Ovary (tissue), 9 donors: ENCODE data around the gene MYO5B. TPM values are rescaled to one million over a fixed set of nuclear protein-coding genes. Genes with fewer than 3 reads are reported as not detected.

Experiments
- DNase-seq, 5 donors: peaks; one replicate each; pipeline ENCODE4 v3.0.0-alpha.2; 2019 to 2020
- H3K27ac ChIP-seq, 2 donors: fragments of 200-600 bp; one replicate each; pipeline versions ENCODE4 v1.5.1 to v1.8.0; 2019 to 2022
- H3K27me3 ChIP-seq: fragments of 200-600 bp; one replicate; pipeline ENCODE4 v1.8.0; 2022
- H3K36me3 ChIP-seq: fragments of 200-600 bp; sonication (generic); one replicate; pipeline ENCODE4 v1.5.1; 2019
- H3K4me1 ChIP-seq: one replicate; pipeline ENCODE4 v1.8.1; 2013; ENCODE audit warnings: mild to moderate bottlenecking, moderate library complexity; ENCODE audit not compliant: insufficient read depth
- H3K4me3 ChIP-seq: fragments of 200-600 bp; sonication (generic); one replicate; pipeline ENCODE4 v1.5.1; 2017
- H3K9me3 ChIP-seq, 2 donors: fragments of 200-600 bp in 1 of 2; sonication (generic) in 1 of 2; one replicate each; pipeline versions ENCODE4 v1.5.1 to v1.8.1; 2013 to 2019; ENCODE audit warnings: mild to moderate bottlenecking in 1 of 2, moderate library complexity in 1 of 2
- EP300 ChIP-seq: sonication (generic); formaldehyde crosslinking; IDR thresholded peaks from one replicate; pipeline ENCODE4 v1.6.1; 2017; ENCODE audit warnings: antibody characterized with exemption
- POLR2A ChIP-seq: fragments of 450-650 bp; IDR thresholded peaks from one replicate; pipeline ENCODE4 v1.6.1; 2017; ENCODE audit warnings: antibody characterized with exemption, mild to moderate bottlenecking, moderate library complexity
- WGBS, 3 donors: extraction: QIAGEN DNeasy Blood & Tissue Kit in 1 of 3; methylation state at CpG; one replicate each; pipeline versions ENCODE4 v1.1.5 to v1.1.7; 2013 to 2017; 5-methylcytosine and 5-hydroxymethylcytosine counted together
- intact Hi-C, 4 donors: fragments of 100-400 bp; cut with DNase I; formaldehyde crosslinking; loops; one replicate each; pipeline versions ENCODE4 v1.11.0 to v1.15.1; 2022 to 2023
- polyA plus RNA-seq, 2 donors: library from polyadenylated mRNA; stranded (reverse); fragments of 200-250 nt in 1 of 2; fragments of 350-450 nt in 1 of 2; fragmentation: Illumina TruSeq in 1 of 2; extraction: RNeasy Lipid Tissue Mini Kit (QIAGEN cat#74804) in 1 of 2; gene quantifications; one replicate each; pipeline ENCODE4 v1.2.3, GENCODE V29; 2013 to 2014
- total RNA-seq, 7 donors: library from RNA; depleted of rRNA in 2 of 7; stranded (reverse); fragments of >200 nt in 2 of 7; fragmentation: NEBNext Ultra II Directional in 3 of 7; extraction: Animal tissue kit (Norgen Biotek cat#: 25700) in 3 of 7; gene quantifications; one replicate each; pipeline versions ENCODE4 v1.1.0 to v1.2.4, GENCODE V29; 2016 to 2023
- TF ChIP-seq, protein P1 (sequence below), 3 donors: fragments of 450-650 bp in 2 of 3; fragments of 200-600 bp in 1 of 3; IDR thresholded peaks; one replicate each; pipeline versions ENCODE4 v1.5.1 to v1.8.0; 2016 to 2022; ENCODE audit warnings: antibody characterized with exemption in 3 of 3, mild to moderate bottlenecking in 1 of 3
- donor health status: DM: no; HTN: no; CAD: no; lungs with moderate emphysema.
- donor health status: DM: no; HTN: no; CAD: no.
- donor health status: Bipolar disorder and iron deficiency.
- donor health status: DM: yes; HTN: yes; CAD: no.
- donor health status: DM: no; HTN: no; CAD: no.
- donor health status: DM: yes; HTN: yes; CAD: no.

The MYO5B gene
- total and polyA plus RNA-seq, 9 donors, result 0.25 to 25.5 (median 1.5) TPM

DNA sequence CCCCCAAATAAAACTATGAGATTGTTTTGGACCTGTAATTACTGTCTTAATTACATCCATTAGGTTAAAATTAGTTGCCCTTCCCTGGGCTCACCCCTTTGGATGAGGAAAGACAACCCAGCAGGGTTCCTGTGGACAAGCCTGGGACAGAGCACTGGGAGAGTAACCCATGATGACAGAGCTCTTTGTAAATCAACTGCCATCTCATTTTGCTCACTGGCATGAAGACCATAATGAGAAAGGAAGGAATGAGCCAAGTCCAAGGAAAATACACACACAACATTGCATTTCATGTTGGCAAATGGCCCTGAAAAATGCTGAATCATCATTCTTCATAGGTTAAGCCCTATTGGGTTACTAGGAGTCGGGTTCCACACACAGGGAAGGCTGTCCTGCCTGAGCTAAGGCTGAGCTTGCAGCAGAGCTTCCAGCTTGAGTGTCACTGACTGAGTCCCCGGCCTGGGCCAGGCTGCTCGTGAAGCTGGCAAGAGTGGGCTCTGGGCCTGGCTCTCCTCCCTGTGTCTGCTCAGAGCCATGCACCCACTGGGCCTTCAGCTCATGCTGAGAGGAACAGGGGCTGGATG lies 287.5 kb downstream of the MYO5B start:
- intact Hi-C loops, result no loop called here
- H3K27me3 ChIP-seq, result no peaks in the 10 kb centered on the region
- H3K9me3 ChIP-seq, result no peaks in the 10 kb centered on the region
- no peaks in the 10 kb centered on the region for H3K4me1 ChIP-seq
- H3K4me3 ChIP-seq, result no peak overlapping the region
- WGBS, 3 donors, result 52 to 71% (median 63%) methylated on average over 3 of the region's 3 CpGs
- H3K36me3 ChIP-seq, result no peaks in the 10 kb centered on the region
- DNase-seq, result no peak
- TF ChIP-seq POLR2A (no peak), EP300 (no peak)
- TF ChIP-seq, protein P1, sequence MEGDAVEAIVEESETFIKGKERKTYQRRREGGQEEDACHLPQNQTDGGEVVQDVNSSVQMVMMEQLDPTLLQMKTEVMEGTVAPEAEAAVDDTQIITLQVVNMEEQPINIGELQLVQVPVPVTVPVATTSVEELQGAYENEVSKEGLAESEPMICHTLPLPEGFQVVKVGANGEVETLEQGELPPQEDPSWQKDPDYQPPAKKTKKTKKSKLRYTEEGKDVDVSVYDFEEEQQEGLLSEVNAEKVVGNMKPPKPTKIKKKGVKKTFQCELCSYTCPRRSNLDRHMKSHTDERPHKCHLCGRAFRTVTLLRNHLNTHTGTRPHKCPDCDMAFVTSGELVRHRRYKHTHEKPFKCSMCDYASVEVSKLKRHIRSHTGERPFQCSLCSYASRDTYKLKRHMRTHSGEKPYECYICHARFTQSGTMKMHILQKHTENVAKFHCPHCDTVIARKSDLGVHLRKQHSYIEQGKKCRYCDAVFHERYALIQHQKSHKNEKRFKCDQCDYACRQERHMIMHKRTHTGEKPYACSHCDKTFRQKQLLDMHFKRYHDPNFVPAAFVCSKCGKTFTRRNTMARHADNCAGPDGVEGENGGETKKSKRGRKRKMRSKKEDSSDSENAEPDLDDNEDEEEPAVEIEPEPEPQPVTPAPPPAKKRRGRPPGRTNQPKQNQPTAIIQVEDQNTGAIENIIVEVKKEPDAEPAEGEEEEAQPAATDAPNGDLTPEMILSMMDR (IDR thresholded peaks at IDR 0.05), result no peak
- no peak overlapping the region for H3K27ac ChIP-seq

- WGBS, 3 donors, result 19 to 26% (median 20%) methylated on average over 5 of the region's 5 CpGs
- TF ChIP-seq, protein P1 (IDR thresholded peaks at IDR 0.05), result no peak
- Histone ChIP-seq H3K4me1 (no peaks in the 10 kb centered on the region), H3K27ac (no peak overlapping the region), H3K4me3 (no peak overlapping the region), H3K27me3 (no peaks in the 10 kb centered on the region), H3K36me3 (no peaks in the 10 kb centered on the region), H3K9me3 (no peaks in the 10 kb centered on the region)
- intact Hi-C loops, result no loop called here
- DNase-seq, result no peak
Observed at GRCh38 chr18:49905771-49906170, 289.2 kb downstream of the MYO5B start.

DNA sequence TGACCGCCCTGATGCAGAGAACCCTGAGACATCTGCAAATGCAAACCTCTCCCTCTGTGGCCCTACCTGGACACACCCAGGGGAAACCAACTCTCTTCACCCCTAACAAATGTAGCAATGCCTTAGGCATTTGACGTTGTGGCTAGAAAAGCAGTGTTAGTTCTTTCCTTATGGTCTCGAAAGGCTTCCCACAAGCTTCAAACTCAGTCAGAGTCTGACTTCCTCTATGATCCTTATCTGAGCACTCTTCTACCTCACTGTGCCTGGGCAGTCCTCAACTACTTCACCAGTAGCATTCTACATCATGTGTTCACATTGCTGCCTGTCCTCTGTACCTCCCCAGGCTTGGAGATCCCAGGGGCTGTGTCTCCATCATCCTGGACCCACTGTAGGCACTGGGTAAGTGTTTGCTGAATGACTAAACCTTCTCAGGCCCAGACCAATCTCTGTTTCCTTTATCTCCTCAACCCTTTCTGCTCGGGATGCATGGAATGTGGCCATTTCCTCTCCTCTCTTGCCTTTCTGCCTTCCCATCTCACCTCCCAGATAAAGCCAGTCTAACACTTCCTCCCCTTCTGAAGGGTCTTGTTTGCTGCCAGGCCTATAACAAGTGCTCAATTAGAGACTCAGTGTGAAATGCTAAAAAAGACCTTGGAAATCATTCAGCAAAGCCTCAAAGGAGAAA lies 289.9 kb downstream of the MYO5B start:
- H3K9me3 ChIP-seq, result no peaks in the 10 kb centered on the region
- H3K27me3 ChIP-seq, result no peaks in the 10 kb centered on the region
- no peak for DNase-seq
- no peak overlapping the region for H3K4me3 ChIP-seq
- TF ChIP-seq POLR2A (no peak), EP300 (no peak)
- TF ChIP-seq, protein P1 (IDR thresholded peaks at IDR 0.05), result no peak
- WGBS, 3 donors, result 60 to 63% (median 60%) methylated on average over 4 of the region's 4 CpGs
- intact Hi-C loops, result no loop called here
- no peak overlapping the region for H3K27ac ChIP-seq
- no peaks in the 10 kb centered on the region for H3K36me3 ChIP-seq
- no peaks in the 10 kb centered on the region for H3K4me1 ChIP-seq

DNA sequence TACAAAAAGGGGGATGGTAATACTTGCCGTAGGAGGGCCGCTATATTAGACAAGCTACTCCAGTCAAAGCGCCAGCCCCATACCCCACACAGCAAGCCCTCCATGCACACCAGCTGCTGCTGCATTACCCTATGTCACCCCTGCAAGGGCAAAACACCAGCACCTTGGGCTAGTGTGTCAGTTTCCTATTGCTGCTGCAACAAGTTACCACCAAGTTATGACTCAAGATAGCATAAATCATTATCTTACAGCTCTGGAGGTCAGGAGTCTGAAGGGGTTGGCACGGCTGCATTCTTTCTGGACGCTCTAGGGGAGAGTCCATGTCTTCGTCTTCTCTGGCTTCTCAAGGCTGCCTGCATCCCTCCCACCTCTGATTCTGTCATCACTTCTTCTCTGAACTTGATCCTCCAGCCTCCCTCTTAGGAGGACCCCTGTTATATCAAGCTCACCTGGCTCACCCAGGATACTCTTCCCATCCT lies 293.0 kb downstream of the MYO5B start:
- Histone ChIP-seq H3K4me3 (no peak overlapping the region), H3K9me3 (no peaks in the 10 kb centered on the region), H3K4me1 (no peaks in the 10 kb centered on the region), H3K27me3 (no peaks in the 10 kb centered on the region), H3K27ac (no peak overlapping the region), H3K36me3 (no peaks in the 10 kb centered on the region)
- intact Hi-C loops, result no loop called here
- 49 to 52% (median 52%) methylated on average over 6 of the region's 6 CpGs for WGBS, 3 donors
- no peak for DNase-seq
- TF ChIP-seq POLR2A, result no peak
- TF ChIP-seq EP300, result no peak
- TF ChIP-seq, protein P1 (IDR thresholded peaks at IDR 0.05), result no peak
